ENCODE data around the gene ETS1.

DNA sequence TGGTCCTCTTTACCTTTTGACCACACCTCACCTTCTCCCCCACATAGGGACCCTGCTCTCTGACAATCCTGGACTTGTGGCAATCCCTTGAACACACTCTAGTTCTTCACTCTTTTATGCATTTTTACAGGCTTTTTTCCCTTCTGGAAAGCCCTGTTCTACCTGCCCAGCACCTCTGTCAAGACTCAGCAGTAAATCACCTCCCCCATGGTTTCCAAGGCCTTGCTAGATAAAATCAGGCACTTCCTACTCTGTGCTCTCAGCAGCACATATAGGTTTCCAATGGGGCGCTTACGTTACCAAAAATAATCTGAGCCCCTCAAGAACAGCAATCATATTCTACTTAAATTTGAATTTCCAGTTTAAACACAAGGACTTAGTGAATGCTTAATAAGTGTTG is 53.9 kb downstream of the ETS1 start:
- TF ChIP-seq, protein P1, sequence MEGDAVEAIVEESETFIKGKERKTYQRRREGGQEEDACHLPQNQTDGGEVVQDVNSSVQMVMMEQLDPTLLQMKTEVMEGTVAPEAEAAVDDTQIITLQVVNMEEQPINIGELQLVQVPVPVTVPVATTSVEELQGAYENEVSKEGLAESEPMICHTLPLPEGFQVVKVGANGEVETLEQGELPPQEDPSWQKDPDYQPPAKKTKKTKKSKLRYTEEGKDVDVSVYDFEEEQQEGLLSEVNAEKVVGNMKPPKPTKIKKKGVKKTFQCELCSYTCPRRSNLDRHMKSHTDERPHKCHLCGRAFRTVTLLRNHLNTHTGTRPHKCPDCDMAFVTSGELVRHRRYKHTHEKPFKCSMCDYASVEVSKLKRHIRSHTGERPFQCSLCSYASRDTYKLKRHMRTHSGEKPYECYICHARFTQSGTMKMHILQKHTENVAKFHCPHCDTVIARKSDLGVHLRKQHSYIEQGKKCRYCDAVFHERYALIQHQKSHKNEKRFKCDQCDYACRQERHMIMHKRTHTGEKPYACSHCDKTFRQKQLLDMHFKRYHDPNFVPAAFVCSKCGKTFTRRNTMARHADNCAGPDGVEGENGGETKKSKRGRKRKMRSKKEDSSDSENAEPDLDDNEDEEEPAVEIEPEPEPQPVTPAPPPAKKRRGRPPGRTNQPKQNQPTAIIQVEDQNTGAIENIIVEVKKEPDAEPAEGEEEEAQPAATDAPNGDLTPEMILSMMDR (IDR thresholded peaks at IDR 0.05; ENCODE audit: low read length): no peak
- TF ChIP-seq EZH2 (IDR thresholded peaks at IDR 0.05; ENCODE audit: borderline replicate concordance, low read length): no peak

Data from OCI-LY1 (cell line).